ENCODE results near the gene LOXL1.
A peak's percentile ranks its signal among the peaks of the same experiment; 100 is the strongest.

- peak in 2 of 3 experiments; percentile 27 to 44 for TF ChIP-seq CTCF (IDR thresholded peaks at IDR 0.05)
- no peak for TF ChIP-seq POLR2A (IDR thresholded peaks at IDR 0.05)
- TF ChIP-seq POLR2AphosphoS5 (IDR thresholded peaks at IDR 0.05; ENCODE audit: insufficient read depth in 1 of 2, low read depth in 1 of 2): peak in 1 of 2 donors; percentile 25
Observed at GRCh38 chr15:73927476-73928240, 1.4 kb downstream of the LOXL1 start.

All from vagina (tissue), 2 donors.